Activated CD4-positive, CD25-positive, alpha-beta regulatory T cell (primary cell): Measurements from ENCODE around the gene FRYL.

Experiments used
- DNase-seq, 4 experiments: peaks; one replicate each; lab custom pipeline; 2025; lab: John Stamatoyannopoulos, UW

FRYL gene

GRCh38 chr4:48556268-48556667, 223.8 kb downstream of the FRYL start:
- DNase-seq: no peak

DNA sequence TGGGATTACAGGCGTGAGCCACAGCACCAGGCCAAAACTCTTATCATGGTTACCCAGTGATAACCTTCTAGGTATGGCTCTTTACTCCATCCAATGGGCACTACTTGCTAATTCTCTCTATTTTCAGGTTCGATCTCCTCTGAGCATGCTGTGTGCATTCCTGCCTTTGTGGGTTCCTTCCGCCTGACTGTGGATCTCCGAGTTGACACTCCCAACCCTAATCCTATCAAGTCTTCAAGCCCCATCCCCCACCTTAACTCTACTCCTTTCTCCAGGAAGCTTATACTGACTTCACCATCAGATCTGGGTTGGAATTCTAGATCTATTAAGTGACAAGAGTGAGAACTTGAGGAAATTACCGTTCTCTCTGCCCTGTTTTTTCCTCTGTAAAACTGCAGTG, 225.5 kb downstream of the FRYL start:
- DNase-seq: no peak

GRCh38 chr4:48553720-48554119, 226.4 kb downstream of the FRYL start:
- DNase-seq: no peak

DNA sequence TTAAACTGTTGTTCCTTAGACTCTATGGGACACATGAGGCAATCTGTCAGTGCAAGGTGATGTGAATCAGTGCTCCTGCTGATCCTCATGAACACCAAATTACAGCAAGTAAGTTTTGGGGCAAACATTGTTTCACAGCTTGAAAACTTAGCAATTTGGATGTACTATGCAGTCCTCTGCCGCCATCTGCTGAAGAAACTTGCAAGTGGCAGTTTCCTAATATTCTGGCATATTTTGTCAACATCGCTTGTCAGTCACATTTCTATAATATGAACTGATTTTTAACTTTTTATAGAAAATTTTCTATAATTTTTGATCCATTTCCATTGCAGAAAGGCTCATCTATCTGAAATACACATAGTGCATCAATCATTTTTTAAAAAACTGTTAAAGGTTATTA, 233.7 kb downstream of the FRYL start:
- peak in 1 of 4 experiments; percentile 8 for DNase-seq

- no peak for DNase-seq
Observed at GRCh38 chr4:48543796-48544195, 236.3 kb downstream of the FRYL start.

- DNase-seq: no peak
Observed at GRCh38 chr4:48542888-48543287, 237.2 kb downstream of the FRYL start.

DNA sequence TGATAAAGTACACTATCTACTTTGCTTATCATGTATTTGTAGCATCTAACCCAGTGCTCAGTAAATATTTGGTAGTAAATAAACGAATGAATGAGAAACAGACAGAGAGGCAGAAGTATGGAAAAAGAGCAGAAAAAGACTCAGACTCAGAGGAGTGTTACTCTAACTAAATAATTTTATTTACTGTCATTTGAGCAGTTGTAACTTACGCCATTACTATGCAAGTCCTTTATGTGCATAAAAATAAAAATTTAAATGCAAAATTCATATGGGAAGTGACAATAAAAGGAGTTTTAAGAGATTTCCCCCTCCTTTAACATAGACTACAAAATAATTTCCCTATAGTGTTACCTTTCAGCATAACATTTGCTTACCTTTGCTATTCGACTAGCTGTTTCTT, 240.5 kb downstream of the FRYL start:
- DNase-seq: no peak

GRCh38 chr4:48538358-48538757, 241.7 kb downstream of the FRYL start:
- no peak for DNase-seq

- no peak for DNase-seq
Observed at GRCh38 chr4:48526406-48526805, 253.7 kb downstream of the FRYL start.

GRCh38 chr4:48518143-48518542, 261.9 kb downstream of the FRYL start:
- DNase-seq: no peak

DNA sequence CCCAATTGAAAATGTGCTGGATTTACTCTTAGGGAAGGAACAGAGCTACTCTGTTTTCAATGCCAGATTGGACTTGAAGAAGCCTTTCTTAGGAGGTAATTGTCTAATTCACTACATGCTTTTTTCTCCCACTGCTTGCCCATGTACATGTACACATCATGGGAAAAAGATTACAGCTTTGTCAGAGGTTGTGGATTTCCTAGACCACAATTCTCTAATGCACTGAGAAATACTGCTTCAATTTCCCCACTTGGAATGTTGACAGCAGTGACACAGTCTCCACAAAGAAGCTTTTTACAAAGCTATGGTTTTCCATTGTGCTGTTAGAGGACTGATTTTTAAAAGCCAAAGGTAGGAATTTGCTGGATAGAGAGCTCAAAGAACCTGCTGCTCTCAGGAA, 270.5 kb downstream of the FRYL start:
- DNase-seq: no peak

DNA sequence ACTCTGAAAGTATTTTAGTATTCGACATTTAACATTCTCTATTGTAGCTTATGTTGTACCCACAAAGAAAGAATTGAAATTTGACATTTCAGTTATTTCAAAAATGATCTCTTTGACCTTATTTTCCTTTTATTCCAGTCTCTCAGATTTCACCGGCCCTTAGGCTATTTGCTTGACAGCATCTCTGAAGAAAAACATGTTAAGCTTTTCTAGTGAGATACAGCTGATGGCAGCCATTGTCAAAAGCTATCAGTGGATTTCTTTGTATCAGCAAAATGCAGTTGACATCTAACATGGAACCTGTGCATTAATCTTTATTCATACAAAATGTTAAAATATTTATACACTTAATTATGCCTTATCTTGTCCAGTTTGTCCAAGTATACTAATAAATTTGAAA, 273.4 kb downstream of the FRYL start:
- no peak for DNase-seq

GRCh38 chr4:48504352-48504751, 275.7 kb downstream of the FRYL start:
- DNase-seq: no peak

- no peak for DNase-seq
Observed at GRCh38 chr4:48504026-48504330, 276.1 kb downstream of the FRYL start.

GRCh38 chr4:48503233-48504025, 276.6 kb downstream of the FRYL start:
- no peak for DNase-seq

DNA sequence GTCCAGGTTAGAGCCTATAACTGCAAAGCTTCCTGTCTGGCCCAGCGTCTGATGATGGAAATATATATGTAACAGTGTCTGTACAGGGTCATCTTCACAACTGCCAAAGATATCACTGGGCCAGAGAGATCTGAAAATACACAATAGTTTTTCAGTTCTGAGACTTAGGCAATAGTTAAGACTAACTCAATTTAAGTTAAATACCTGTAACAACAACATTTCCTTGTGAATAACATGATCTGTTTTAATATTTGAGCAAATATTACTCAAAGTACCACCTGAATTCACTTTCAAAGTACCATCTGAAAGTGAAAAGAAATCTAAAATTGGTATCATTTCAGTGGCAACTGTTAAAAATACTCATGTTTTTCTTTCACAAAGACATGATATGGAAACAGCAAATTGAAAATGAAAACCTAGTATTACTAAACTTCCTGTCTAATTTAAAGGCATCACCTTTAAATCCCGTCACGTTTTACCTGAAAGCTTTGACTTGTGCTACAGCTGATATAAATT, 280.5 kb downstream of the FRYL start:
- no peak for DNase-seq

DNA sequence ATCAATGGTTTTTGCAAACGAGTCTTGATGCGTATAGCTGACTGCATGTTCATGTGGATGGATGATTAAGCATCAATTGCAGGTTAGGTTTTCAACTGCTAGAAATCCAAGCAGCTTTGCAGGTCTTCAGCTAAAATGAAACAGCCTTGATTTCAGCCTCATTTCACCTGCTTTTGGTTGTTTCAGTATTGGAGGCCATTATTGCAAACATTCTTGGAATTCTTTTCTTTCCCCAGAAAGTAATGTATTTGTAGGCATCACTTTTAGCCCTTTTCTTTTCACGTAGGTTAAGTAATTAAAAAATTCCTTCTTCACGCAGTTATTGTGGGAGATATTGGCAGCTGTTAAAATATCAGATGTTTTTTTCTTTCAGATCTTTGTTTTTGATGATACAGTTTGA, 281.2 kb downstream of the FRYL start:
- no peak for DNase-seq

DNA sequence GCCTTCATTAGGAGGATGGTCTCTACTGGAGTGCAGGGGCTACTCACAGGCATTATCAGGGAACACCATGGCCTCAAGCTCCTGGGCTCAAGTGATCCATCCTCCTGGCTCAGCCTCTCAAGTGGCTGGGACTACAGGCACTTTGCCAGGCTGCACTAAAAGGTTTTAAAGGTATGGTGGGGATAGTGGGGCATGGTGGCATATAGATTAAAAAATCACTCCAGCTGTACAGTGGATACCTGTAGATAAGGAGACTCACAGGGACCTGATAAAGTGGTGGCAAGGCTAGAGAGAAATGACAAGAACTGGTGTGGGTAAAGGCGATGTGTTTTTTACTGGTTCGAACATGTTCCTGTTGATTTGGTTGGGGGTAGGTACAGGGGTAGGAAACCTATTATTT, 284.1 kb downstream of the FRYL start:
- no peak for DNase-seq

GRCh38 chr4:48493452-48494100, 286.5 kb downstream of the FRYL start:
- no peak for DNase-seq

DNA sequence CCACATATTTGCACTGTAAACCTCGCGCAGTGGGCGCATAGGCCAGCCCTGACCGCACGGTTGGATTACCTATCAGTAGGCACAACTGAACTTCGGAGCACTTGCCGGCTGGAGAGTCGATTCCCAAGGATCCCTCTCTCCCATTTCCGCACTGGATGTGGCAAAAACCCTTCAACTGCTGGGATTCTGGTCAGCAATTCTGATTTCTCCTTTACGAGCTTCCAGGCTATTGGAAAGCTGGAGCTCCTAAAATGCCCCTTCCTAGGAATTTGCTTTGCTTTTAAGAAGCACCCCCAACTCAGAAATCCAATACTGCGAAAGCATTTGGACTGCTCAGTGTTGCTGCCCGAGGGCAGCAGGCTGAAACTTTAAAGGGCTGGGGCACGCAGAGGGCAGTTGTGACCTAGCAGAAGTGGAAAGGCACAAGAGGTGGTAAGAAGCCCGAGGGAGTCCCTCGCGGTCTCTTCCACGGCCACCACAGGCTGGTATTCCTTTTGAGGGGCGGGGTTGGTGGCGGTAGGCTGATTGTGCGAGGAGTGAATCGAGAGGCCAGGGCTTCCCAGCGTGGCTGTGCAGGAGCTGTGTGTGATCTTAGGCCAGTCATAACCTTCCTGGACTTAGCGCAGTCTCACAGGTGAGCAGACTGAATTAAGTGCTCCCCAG, 288.4 kb downstream of the FRYL start:
- no peak for DNase-seq

- no peak for DNase-seq
Observed at GRCh38 chr4:48490680-48491513, 289.2 kb downstream of the FRYL start.

DNA sequence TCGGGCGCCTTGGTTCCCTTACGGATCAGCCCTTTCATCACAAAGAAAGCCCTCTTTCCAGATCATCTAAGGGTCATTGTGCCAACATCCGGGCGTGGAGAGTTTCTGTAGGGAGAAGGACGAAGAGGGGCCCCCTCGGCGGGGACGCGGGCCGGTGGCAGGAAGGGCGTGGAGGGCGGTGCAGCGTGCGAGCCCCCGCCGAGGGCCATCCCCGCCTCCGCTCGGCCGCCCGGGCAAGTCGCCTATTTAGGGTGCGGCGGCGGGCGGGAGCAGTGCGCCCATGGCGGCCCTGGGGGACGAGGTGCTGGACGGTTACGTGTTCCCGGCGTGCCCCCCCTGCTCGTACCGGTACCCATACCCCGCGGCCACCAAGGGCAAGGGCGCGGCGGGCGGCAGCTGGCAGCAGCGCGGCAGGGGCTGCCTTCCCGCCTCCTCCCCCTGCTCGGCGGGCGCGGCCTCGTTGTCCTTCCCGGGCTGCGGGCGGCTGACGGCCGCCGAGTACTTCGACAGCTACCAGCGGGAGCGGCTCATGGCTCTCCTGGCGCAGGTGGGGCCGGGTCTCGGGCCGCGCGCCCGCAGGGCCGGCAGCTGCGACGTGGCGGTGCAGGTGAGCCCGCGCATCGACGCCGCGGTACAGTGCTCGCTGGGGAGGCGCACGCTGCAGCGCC, 289.9 kb downstream of the FRYL start, which contains the start of gene ZAR1:
ZAR1 (plus strand) TSS at position 241 of the 668 bp plus-strand sequence; CDS start at position 281, 40 bp downstream.
- DNase-seq: no peak
